GM21576 (cell line): ENCODE data around the gene NKAIN2.
"Not testable (repeated sequence)": the region's sequence is repeated elsewhere in the genome, so short reads cannot be mapped to it uniquely, and the experiment has no call there.

Source experiments
- ATAC-seq: cut with Tn5 transposase; IDR thresholded peaks from one replicate; pipeline ENCODE4 v1.9.1; 2021; ENCODE audit warnings: mild to moderate bottlenecking, moderate library complexity; ENCODE audit not compliant: unreplicated experiment

Gene NKAIN2

GRCh38 chr6:123956492-123957139, 153.0 kb downstream of the NKAIN2 start:
- ATAC-seq = no peak

- no peak for ATAC-seq
Observed at GRCh38 chr6:123962508-123962907, 158.8 kb downstream of the NKAIN2 start.

GRCh38 chr6:123965894-123966293, 162.2 kb downstream of the NKAIN2 start:
- ATAC-seq = no peak

- no peak for ATAC-seq
Observed at GRCh38 chr6:123966618-123967017, 163.0 kb downstream of the NKAIN2 start.

- no peak for ATAC-seq
Observed at GRCh38 chr6:123967905-123968304, 164.2 kb downstream of the NKAIN2 start.

GRCh38 chr6:123972600-123973294, 169.1 kb downstream of the NKAIN2 start:
- no peak for ATAC-seq

- ATAC-seq = no peak
Observed at GRCh38 chr6:123980311-123980710, 176.6 kb downstream of the NKAIN2 start.

- ATAC-seq = no peak
Observed at GRCh38 chr6:123986938-123987337, 183.3 kb downstream of the NKAIN2 start.

- not testable (repeated sequence) for ATAC-seq
Observed at GRCh38 chr6:123989918-123990317, 186.3 kb downstream of the NKAIN2 start.

GRCh38 chr6:123990376-123990775, 186.7 kb downstream of the NKAIN2 start:
- ATAC-seq = no peak

GRCh38 chr6:123994168-123994567, 190.5 kb downstream of the NKAIN2 start:
- no peak for ATAC-seq

- no peak for ATAC-seq
Observed at GRCh38 chr6:123994891-123995635, 191.4 kb downstream of the NKAIN2 start.

GRCh38 chr6:123997223-123997622, 193.6 kb downstream of the NKAIN2 start:
- no peak for ATAC-seq

GRCh38 chr6:124002377-124003081, 198.9 kb downstream of the NKAIN2 start:
- no peak for ATAC-seq

- ATAC-seq = no peak
Observed at GRCh38 chr6:124007266-124007665, 203.6 kb downstream of the NKAIN2 start.

- no peak for ATAC-seq
Observed at GRCh38 chr6:124008000-124008987, 204.6 kb downstream of the NKAIN2 start.

- ATAC-seq = no peak
Observed at GRCh38 chr6:124008988-124009765, 205.5 kb downstream of the NKAIN2 start.

- no peak for ATAC-seq
Observed at GRCh38 chr6:124010574-124010973, 206.9 kb downstream of the NKAIN2 start.

- no peak for ATAC-seq
Observed at GRCh38 chr6:124011180-124011579, 207.5 kb downstream of the NKAIN2 start.
